Ovary (tissue), 9 donors: ENCODE results near the gene ABLIM2. TPM values are rescaled to one million over a fixed set of nuclear protein-coding genes. Genes with fewer than 3 reads are reported as not detected.

Source experiments
- DNase-seq, 5 donors: peaks; one replicate each; pipeline ENCODE4 v3.0.0-alpha.2; 2019 to 2020
- H3K27ac ChIP-seq, 2 donors: fragments of 200-600 bp; one replicate each; pipeline versions ENCODE4 v1.5.1 to v1.8.0; 2019 to 2022
- H3K27me3 ChIP-seq: fragments of 200-600 bp; one replicate; pipeline ENCODE4 v1.8.0; 2022
- H3K36me3 ChIP-seq: fragments of 200-600 bp; sonication (generic); one replicate; pipeline ENCODE4 v1.5.1; 2019
- H3K4me1 ChIP-seq: one replicate; pipeline ENCODE4 v1.8.1; 2013; ENCODE audit warnings: mild to moderate bottlenecking, moderate library complexity; ENCODE audit not compliant: insufficient read depth
- H3K4me3 ChIP-seq: fragments of 200-600 bp; sonication (generic); one replicate; pipeline ENCODE4 v1.5.1; 2017
- H3K9me3 ChIP-seq, 2 donors: fragments of 200-600 bp in 1 of 2; sonication (generic) in 1 of 2; one replicate each; pipeline versions ENCODE4 v1.5.1 to v1.8.1; 2013 to 2019; ENCODE audit warnings: mild to moderate bottlenecking in 1 of 2, moderate library complexity in 1 of 2
- EP300 ChIP-seq: sonication (generic); formaldehyde crosslinking; IDR thresholded peaks from one replicate; pipeline ENCODE4 v1.6.1; 2017; ENCODE audit warnings: antibody characterized with exemption
- POLR2A ChIP-seq: fragments of 450-650 bp; IDR thresholded peaks from one replicate; pipeline ENCODE4 v1.6.1; 2017; ENCODE audit warnings: antibody characterized with exemption, mild to moderate bottlenecking, moderate library complexity
- WGBS, 3 donors: extraction: QIAGEN DNeasy Blood & Tissue Kit in 1 of 3; methylation state at CpG; one replicate each; pipeline versions ENCODE4 v1.1.5 to v1.1.7; 2013 to 2017; 5-methylcytosine and 5-hydroxymethylcytosine counted together
- intact Hi-C, 4 donors: fragments of 100-400 bp; cut with DNase I; formaldehyde crosslinking; loops; one replicate each; pipeline versions ENCODE4 v1.11.0 to v1.15.1; 2022 to 2023
- polyA plus RNA-seq, 2 donors: library from polyadenylated mRNA; stranded (reverse); fragments of 200-250 nt in 1 of 2; fragments of 350-450 nt in 1 of 2; fragmentation: Illumina TruSeq in 1 of 2; extraction: RNeasy Lipid Tissue Mini Kit (QIAGEN cat#74804) in 1 of 2; gene quantifications; one replicate each; pipeline ENCODE4 v1.2.3, GENCODE V29; 2013 to 2014
- total RNA-seq, 7 donors: library from RNA; depleted of rRNA in 2 of 7; stranded (reverse); fragments of >200 nt in 2 of 7; fragmentation: NEBNext Ultra II Directional in 3 of 7; extraction: Animal tissue kit (Norgen Biotek cat#: 25700) in 3 of 7; gene quantifications; one replicate each; pipeline versions ENCODE4 v1.1.0 to v1.2.4, GENCODE V29; 2016 to 2023
- TF ChIP-seq, protein P1 (sequence below), 3 donors: fragments of 450-650 bp in 2 of 3; fragments of 200-600 bp in 1 of 3; IDR thresholded peaks; one replicate each; pipeline versions ENCODE4 v1.5.1 to v1.8.0; 2016 to 2022; ENCODE audit warnings: antibody characterized with exemption in 3 of 3, mild to moderate bottlenecking in 1 of 3
- donor health status: DM: no; HTN: no; CAD: no; lungs with moderate emphysema.
- donor health status: DM: no; HTN: no; CAD: no.
- donor health status: Bipolar disorder and iron deficiency.
- donor health status: DM: yes; HTN: yes; CAD: no.
- donor health status: DM: no; HTN: no; CAD: no.
- donor health status: DM: yes; HTN: yes; CAD: no.

ABLIM2 gene
- total and polyA plus RNA-seq, 9 donors, result 0.81 to 7.9 (median 2.1) TPM

DNA sequence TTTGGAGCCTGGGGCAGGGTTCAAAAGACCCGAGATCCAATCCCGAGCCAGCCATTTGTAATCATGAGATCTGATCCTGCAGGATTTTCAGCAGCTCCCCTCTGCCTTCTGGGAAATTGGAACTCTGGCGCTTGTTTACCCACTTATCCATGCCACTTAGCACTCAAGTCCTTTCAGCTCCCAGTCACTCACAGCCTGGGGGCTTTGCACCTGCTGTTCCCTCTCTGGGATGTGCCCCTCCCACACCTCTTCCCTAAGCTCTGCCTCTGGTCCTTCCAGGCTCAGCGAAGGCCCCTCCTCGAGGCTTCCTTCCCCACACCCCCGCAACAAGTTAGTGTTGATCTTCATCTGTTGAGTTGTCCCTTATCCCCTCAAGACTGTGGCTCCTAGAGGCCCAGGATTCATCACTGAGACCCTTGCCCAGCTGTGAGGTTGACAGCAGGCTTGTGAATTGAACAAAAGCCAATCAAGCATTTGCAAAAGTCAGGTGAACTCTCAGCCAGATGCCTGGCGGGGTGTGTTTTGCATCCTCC is 119.8 kb downstream of the ABLIM2 start:
- Histone ChIP-seq H3K36me3 (no peaks in the 10 kb centered on the region), H3K4me3 (no peak overlapping the region), H3K27me3 (no peaks in the 10 kb centered on the region), H3K9me3 (no peaks in the 10 kb centered on the region), H3K27ac (no peak overlapping the region), H3K4me1 (no peaks in the 10 kb centered on the region)
- intact Hi-C loops, result no loop called here
- TF ChIP-seq, protein P1, sequence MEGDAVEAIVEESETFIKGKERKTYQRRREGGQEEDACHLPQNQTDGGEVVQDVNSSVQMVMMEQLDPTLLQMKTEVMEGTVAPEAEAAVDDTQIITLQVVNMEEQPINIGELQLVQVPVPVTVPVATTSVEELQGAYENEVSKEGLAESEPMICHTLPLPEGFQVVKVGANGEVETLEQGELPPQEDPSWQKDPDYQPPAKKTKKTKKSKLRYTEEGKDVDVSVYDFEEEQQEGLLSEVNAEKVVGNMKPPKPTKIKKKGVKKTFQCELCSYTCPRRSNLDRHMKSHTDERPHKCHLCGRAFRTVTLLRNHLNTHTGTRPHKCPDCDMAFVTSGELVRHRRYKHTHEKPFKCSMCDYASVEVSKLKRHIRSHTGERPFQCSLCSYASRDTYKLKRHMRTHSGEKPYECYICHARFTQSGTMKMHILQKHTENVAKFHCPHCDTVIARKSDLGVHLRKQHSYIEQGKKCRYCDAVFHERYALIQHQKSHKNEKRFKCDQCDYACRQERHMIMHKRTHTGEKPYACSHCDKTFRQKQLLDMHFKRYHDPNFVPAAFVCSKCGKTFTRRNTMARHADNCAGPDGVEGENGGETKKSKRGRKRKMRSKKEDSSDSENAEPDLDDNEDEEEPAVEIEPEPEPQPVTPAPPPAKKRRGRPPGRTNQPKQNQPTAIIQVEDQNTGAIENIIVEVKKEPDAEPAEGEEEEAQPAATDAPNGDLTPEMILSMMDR (IDR thresholded peaks at IDR 0.05), result no peak
- TF ChIP-seq EP300 (no peak), POLR2A (no peak)
- no peak for DNase-seq
- whole genome bisulfite sequencing, 3 donors, result 78 to 83% (median 80%) methylated on average over 7 of the region's 7 CpGs

DNA sequence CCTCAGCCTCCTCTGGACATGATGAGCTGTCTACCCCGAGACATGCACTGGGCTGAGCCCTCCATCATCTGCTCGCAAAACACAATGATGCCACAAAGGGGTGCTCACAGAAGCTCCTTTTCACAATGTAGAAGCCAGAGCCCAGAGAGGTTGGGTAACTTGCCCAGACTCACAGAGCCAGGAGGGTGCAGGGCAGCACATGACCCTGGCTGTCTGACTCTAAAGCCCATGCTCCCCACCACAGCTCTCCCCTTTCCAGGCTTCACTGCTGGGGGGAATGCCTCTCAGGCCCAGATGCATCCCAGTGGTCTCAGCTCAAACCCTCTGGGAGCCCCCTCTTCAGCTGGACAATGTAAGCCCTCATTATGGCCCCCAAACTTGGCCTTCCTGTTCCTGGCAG is 120.5 kb downstream of the ABLIM2 start:
- no peaks in the 10 kb centered on the region for H3K9me3 ChIP-seq
- no peaks in the 10 kb centered on the region for H3K27me3 ChIP-seq
- H3K36me3 ChIP-seq, result no peaks in the 10 kb centered on the region
- no peak overlapping the region for H3K27ac ChIP-seq
- intact Hi-C loops, result no loop called here
- DNase-seq, result no peak
- WGBS, 3 donors, result 84 to 95% (median 88%) methylated on average over 2 of the region's 2 CpGs
- H3K4me3 ChIP-seq, result no peak overlapping the region
- no peaks in the 10 kb centered on the region for H3K4me1 ChIP-seq
- no peak for TF ChIP-seq POLR2A
- no peak for TF ChIP-seq EP300
- TF ChIP-seq, protein P1 (IDR thresholded peaks at IDR 0.05), result no peak

DNA sequence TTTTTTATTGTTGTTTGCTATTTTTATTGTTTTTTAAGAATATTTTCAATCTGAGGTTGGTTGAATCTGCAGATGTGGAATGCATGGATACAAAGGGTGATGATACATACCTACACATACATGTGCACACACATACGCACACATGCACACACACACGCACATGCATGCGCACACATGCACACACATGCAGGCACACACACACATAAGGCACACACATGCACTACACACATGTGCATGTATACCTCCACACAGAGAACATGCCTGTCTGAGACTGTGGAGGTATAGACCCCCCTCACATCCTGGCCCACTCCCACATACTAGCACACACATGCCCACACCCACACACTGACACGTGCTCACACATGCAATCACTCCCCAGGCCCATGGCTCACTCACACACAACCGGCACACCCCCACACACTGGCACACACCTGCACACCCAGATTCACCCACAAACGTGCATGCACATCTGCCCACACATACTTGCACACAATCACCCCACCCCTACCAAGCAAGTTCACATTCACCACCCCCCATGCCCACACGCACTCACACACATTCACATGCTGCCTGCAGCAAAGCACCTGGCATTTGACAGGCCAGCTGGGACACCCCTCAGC is 121.4 kb downstream of the ABLIM2 start:
- H3K36me3 ChIP-seq, result no peaks in the 10 kb centered on the region

DNA sequence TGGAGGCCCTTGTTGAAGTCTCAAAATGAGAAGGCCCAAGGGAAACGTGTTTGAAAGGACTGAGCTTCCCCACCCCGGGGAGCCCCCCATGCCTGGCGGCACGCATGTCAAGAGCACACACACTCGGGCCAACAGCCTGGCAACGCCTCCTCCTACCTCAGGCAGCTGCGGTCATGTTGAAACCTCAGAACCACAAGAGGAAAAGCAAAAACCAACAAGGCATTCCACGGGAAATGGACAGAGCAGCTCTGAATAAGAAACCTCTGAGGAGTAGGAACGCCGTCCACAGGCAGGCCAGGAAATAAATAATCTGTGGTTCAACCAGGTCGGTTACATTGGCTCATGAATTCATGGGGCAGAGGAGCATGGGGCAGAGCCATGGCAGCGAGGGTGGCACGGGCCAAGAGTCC is 123.2 kb downstream of the ABLIM2 start:
- H3K27me3 ChIP-seq, result no peaks in the 10 kb centered on the region
- no peak for DNase-seq
- no peak overlapping the region for H3K4me3 ChIP-seq
- H3K27ac ChIP-seq, result no peak overlapping the region
- H3K36me3 ChIP-seq, result no peaks in the 10 kb centered on the region
- WGBS, 3 donors, result 61 to 69% (median 63%) methylated on average over 13 of the region's 13 CpGs
- TF ChIP-seq, protein P1 (IDR thresholded peaks at IDR 0.05), result no peak
- TF ChIP-seq EP300, result no peak
- no peak for TF ChIP-seq POLR2A
- H3K4me1 ChIP-seq, result no peaks in the 10 kb centered on the region
- no peaks in the 10 kb centered on the region for H3K9me3 ChIP-seq
- intact Hi-C loops, result no loop called here

More for the DNA sequence above, 121.4 kb downstream of the ABLIM2 start:
- DNase-seq, result no peak
- no peak overlapping the region for H3K4me3 ChIP-seq
- no peak overlapping the region for H3K27ac ChIP-seq
- TF ChIP-seq, protein P1 (IDR thresholded peaks at IDR 0.05), result no peak
- TF ChIP-seq POLR2A, result no peak
- no peak for TF ChIP-seq EP300
- intact Hi-C loops, result no loop called here
- H3K9me3 ChIP-seq, result no peaks in the 10 kb centered on the region
- no peaks in the 10 kb centered on the region for H3K27me3 ChIP-seq
- WGBS, 3 donors, result 69 to 82% (median 81%) methylated on average over 7 of the region's 7 CpGs
- H3K4me1 ChIP-seq, result no peaks in the 10 kb centered on the region
